Muscle of leg (tissue), 11 donors: Measurements from ENCODE around the gene AK2. TPM values are rescaled to one million over a fixed set of nuclear protein-coding genes. Genes with fewer than 3 reads are reported as not detected.

ENCODE experiments used
- DNase-seq: peaks from one replicate; pipeline ENCODE4 v3.0.0; 2013
- H3K27ac ChIP-seq: one replicate; pipeline ENCODE4 v1.5.1; 2013; ENCODE audit warnings: mild to moderate bottlenecking, low read length, control low read depth
- H3K27me3 ChIP-seq: one replicate; pipeline ENCODE4 v1.6.1; 2013; ENCODE audit warnings: low read length; ENCODE audit not compliant: control insufficient read depth, insufficient read depth
- H3K36me3 ChIP-seq: one replicate; pipeline ENCODE4 v1.6.1; 2013; ENCODE audit warnings: low read length; ENCODE audit not compliant: control insufficient read depth, insufficient read depth
- H3K4me1 ChIP-seq: one replicate; pipeline ENCODE4 v1.6.1; 2013; ENCODE audit warnings: low read length; ENCODE audit not compliant: control insufficient read depth, insufficient read depth
- H3K4me3 ChIP-seq: one replicate; pipeline ENCODE4 v1.5.1; 2013; ENCODE audit warnings: low read length, control low read depth
- H3K9me3 ChIP-seq: replicated peaks from 2 replicates; pipeline ENCODE4 v1.6.1; 2013; ENCODE audit warnings: low read depth, low read length; ENCODE audit not compliant: control insufficient read depth
- WGBS: methylation state at CpG from one replicate; pipeline ENCODE4 v1.1.5; 2013; ENCODE audit warnings: missing lambda C conversion rate; ENCODE audit not compliant: insufficient coverage; 5-methylcytosine and 5-hydroxymethylcytosine counted together
- polyA plus RNA-seq, 8 donors: library from polyadenylated mRNA; unstranded; fragments of 120-200 nt; gene quantifications; one replicate each; pipeline versions ENCODE4 v1.2.1 to v1.2.3, GENCODE V29; 2013; ENCODE audit warnings: inconsistent platforms in 1 of 8, low replicate concordance in 1 of 8; ENCODE audit not compliant: insufficient read length in 8 of 8, insufficient read depth in 1 of 8
- total RNA-seq: library from RNA; stranded (reverse); fragments of 120-200 nt; gene quantifications from one replicate; pipeline ENCODE4 v1.2.4, GENCODE V29; 2013

The AK2 gene
- total and polyA plus RNA-seq, 9 donors = 116 to 155 (median 127) TPM

GRCh38 chr1:32991819-32992488 lies 44.7 kb downstream of the AK2 start:
- DNase-seq = no peak
- H3K4me3 ChIP-seq = no peak overlapping the region
- no peaks in the 10 kb centered on the region for H3K9me3 ChIP-seq
- H3K27ac ChIP-seq = peak overlapping the region; percentile 74
- no peaks in the 10 kb centered on the region for H3K27me3 ChIP-seq
- WGBS = 72% methylated on average over 6 of the region's 9 CpGs
- H3K4me1 ChIP-seq = peaks cover 33% of the 10 kb centered on the region
- no peaks in the 10 kb centered on the region for H3K36me3 ChIP-seq

- no peak for DNase-seq
- H3K36me3 ChIP-seq = no peaks in the 10 kb centered on the region
- no peaks in the 10 kb centered on the region for H3K27me3 ChIP-seq
- peak overlapping the region; percentile 74 for H3K27ac ChIP-seq
- WGBS = 100% methylated on average over 2 of the region's 5 CpGs
- no peak overlapping the region for H3K4me3 ChIP-seq
- peaks cover 30% of the 10 kb centered on the region for H3K4me1 ChIP-seq
- no peaks in the 10 kb centered on the region for H3K9me3 ChIP-seq
Measured at GRCh38 chr1:32991386-32991785, 45.3 kb downstream of the AK2 start.

GRCh38 chr1:32990887-32991286 lies 45.8 kb downstream of the AK2 start:
- Histone ChIP-seq H3K27me3 (no peaks in the 10 kb centered on the region), H3K4me1 (peaks cover 30% of the 10 kb centered on the region), H3K36me3 (no peaks in the 10 kb centered on the region), H3K9me3 (no peaks in the 10 kb centered on the region), H3K4me3 (no peak overlapping the region), H3K27ac (no peak overlapping the region)
- no peak for DNase-seq
- WGBS = 83% methylated on average over 1 of the region's 5 CpGs

GRCh38 chr1:32989160-32990050 lies 47.3 kb downstream of the AK2 start:
- no peaks in the 10 kb centered on the region for H3K27me3 ChIP-seq
- no peak overlapping the region for H3K4me3 ChIP-seq
- H3K4me1 ChIP-seq = peaks cover 30% of the 10 kb centered on the region

GRCh38 chr1:32988665-32989064 lies 48.0 kb downstream of the AK2 start:
- no peaks in the 10 kb centered on the region for H3K9me3 ChIP-seq
- no peak overlapping the region for H3K4me3 ChIP-seq
- H3K27ac ChIP-seq = no peak overlapping the region
- no peak for DNase-seq
- H3K36me3 ChIP-seq = no peaks in the 10 kb centered on the region
- peaks cover 24% of the 10 kb centered on the region for H3K4me1 ChIP-seq
- no peaks in the 10 kb centered on the region for H3K27me3 ChIP-seq

More at GRCh38 chr1:32989160-32990050, 47.3 kb downstream of the AK2 start:
- Histone ChIP-seq H3K27ac (no peak overlapping the region), H3K36me3 (no peaks in the 10 kb centered on the region), H3K9me3 (no peaks in the 10 kb centered on the region)
- DNase-seq = peak; percentile 80
- WGBS = 38% methylated on average over 2 of the region's 6 CpGs

- 80% methylated on average over 1 of the region's 1 CpG for WGBS
- no peaks in the 10 kb centered on the region for H3K9me3 ChIP-seq
- DNase-seq = no peak
- H3K36me3 ChIP-seq = no peaks in the 10 kb centered on the region
- H3K4me1 ChIP-seq = peaks cover 9% of the 10 kb centered on the region
- no peaks in the 10 kb centered on the region for H3K27me3 ChIP-seq
- H3K27ac ChIP-seq = no peak overlapping the region
- no peak overlapping the region for H3K4me3 ChIP-seq
Measured at GRCh38 chr1:32985226-32985625, 51.5 kb downstream of the AK2 start.

- H3K4me1 ChIP-seq = peaks cover 9% of the 10 kb centered on the region
- H3K27me3 ChIP-seq = no peaks in the 10 kb centered on the region
- WGBS = no CpG with 5 or more reads among the region's 1 CpG
- no peaks in the 10 kb centered on the region for H3K36me3 ChIP-seq
- no peak overlapping the region for H3K27ac ChIP-seq
- DNase-seq = no peak
- H3K4me3 ChIP-seq = no peak overlapping the region
- no peaks in the 10 kb centered on the region for H3K9me3 ChIP-seq
Measured at GRCh38 chr1:32984455-32985171, 52.1 kb downstream of the AK2 start.

- peaks cover 6% of the 10 kb centered on the region for H3K4me1 ChIP-seq
Measured at GRCh38 chr1:32984090-32984454, 52.6 kb downstream of the AK2 start.

GRCh38 chr1:32983020-32983419 lies 53.7 kb downstream of the AK2 start:
- 67% methylated on average over 2 of the region's 3 CpGs for WGBS
- no peak for DNase-seq
- Histone ChIP-seq H3K36me3 (no peaks in the 10 kb centered on the region), H3K27me3 (no peaks in the 10 kb centered on the region), H3K4me1 (peaks cover 4% of the 10 kb centered on the region), H3K27ac (no peak overlapping the region), H3K9me3 (no peaks in the 10 kb centered on the region), H3K4me3 (no peak overlapping the region)

More at GRCh38 chr1:32984090-32984454, 52.6 kb downstream of the AK2 start:
- no peak for DNase-seq
- Histone ChIP-seq H3K27me3 (no peaks in the 10 kb centered on the region), H3K9me3 (no peaks in the 10 kb centered on the region), H3K27ac (no peak overlapping the region), H3K36me3 (no peaks in the 10 kb centered on the region), H3K4me3 (no peak overlapping the region)
- 40% methylated on average over 1 of the region's 4 CpGs for WGBS
